ENCODE results near the gene MINPP1.
"Not testable (repeated sequence)": the region's sequence is repeated elsewhere in the genome, so short reads cannot be mapped to it uniquely, and the experiment has no call there.

The MINPP1 gene

DNA sequence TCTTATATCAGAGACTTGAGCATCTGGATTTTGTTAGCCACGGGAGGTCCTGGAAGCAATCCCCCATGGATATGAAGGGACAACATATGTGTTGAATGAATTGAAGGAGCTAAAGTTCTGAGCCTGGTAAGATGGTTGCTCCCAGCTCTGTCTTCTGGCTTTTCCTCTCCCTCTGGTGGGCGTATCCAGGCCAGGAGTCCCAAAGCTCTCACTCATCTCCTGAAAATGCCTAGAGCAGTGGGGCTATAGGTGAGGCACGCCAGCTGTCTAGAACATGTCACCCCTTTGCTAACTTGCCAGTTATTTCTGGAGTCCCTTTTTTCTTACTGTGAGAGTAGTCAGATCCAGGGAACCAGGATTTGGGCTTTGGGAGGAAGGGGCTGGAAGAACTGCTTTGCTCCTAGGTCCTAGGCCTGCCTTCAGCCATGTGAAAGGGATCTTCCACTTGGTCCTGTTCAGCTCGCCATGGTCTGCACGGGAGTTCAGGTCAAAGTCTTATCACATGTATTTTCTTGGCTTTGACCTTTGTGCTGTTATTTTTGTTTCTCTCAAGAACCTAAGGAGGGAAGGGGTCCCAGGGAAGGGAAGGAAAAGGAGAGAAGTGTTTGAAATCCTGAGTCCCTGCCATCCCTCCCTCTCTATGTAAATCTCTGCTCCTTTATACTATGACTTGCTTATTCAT is 73.6 kb downstream of the MINPP1 start:
- no peak for DNase-seq

GRCh38 chr10:87578842-87579401 is 74.2 kb downstream of the MINPP1 start:
- DNase-seq: no peak

- DNase-seq: no peak
Measured at GRCh38 chr10:87579563-87579962, 74.9 kb downstream of the MINPP1 start.

- no peak for DNase-seq
Measured at GRCh38 chr10:87580016-87580415, 75.3 kb downstream of the MINPP1 start.

DNA sequence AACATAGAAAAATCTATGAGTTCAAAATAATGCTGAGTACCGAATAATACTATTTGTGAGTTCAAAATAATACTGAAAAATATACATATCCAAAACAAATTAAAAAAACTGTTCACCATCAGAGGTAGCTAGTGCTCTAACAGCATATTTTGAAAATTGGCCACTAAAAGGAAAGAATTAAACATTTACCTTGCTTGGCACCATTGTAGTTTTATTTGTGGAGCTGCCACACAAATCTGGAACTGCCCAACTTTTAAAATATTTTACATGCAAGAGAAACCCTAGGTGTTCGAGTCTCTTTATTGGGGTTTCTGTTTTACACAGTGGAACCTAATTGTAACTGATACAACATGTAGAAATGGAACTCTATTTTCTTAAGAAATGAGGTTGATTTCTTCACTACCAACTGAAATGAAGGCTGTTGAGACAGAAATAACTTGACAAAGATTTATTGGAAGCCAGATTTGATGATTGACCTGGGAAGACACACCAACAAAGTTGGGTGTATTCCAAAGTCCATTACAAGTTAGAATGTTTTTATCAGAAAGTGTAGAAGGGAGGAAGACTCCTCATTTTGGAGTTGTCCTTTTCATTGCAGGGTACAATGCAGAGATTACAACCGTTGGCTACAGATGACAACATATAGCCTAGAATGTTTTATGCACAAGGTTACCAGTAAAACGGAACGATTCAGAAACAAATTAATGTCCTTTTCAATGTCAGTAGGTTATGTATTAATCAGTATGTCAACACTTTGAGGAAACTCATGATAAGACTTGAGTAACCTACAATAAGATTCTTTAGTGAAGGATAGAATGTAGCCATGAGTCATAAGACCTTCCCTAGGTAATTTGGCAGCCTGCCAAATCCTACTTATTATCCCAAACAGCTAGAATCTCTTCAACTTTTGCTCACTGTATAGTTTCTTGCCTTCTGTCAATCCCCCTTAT is 81.1 kb downstream of the MINPP1 start:
- no peak for DNase-seq

DNA sequence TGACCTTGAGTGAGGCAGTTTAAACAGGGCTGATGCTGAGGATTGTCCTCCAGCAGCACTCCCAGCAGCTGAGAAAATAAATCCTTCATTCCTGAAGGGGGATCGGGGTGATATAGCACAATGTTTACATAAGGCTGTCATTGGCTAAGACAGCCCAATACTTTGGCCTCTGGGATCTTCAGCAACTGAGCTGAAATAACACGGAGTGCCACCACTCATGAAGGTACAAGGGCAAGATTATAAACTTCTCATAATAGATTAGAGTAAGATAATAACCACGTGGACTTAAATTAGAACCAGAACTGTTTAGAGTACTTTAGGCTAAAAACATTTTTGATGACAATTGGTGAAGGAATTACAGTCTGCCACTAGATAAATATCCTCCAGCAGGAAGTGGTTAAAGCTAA is 85.0 kb downstream of the MINPP1 start:
- no peak for DNase-seq

DNA sequence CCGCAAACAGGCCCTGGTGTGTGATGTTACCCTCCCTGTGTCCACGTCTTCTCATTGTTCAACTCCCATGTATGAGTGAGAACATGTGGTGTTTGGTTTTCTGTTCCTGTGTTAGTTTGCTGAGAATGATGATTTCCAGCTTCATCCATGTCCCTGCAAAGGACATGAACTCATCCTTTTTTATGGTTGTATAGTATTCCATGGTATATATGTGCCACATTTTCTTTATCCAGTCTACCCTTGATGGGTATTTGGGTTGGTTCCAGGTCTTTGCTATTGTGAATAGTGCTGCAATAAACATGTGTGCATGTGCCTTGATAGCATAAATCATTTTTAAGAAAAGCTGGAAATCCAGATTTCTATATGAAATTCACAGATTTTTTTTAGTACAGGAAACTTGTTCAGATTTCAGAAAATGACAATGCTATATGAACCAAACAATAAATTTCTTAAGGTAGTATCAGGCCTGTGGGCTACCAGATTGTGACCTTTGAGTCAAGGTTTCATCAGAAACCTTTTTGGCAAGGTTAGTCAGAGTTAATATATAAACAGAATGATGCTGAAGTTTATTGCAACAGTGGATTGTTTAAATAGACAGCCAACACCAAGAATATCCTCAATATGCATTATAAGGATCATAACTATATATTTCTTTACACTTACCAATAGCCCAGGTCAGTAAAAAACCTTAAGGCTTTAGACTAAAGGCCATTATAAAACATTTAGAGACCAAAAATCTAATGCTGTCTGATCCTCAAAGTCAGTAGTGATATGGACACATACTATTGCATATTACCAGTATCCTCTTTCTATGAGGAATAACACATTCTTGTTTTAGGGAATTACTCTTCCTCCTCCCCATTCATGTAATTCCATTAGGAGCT is 86.3 kb downstream of the MINPP1 start:
- no peak for DNase-seq

- DNase-seq: no peak
Measured at GRCh38 chr10:87591589-87591886, 86.8 kb downstream of the MINPP1 start.

GRCh38 chr10:87592920-87593319 is 88.2 kb downstream of the MINPP1 start:
- DNase-seq: not testable (repeated sequence)

GRCh38 chr10:87593702-87594101 is 89.0 kb downstream of the MINPP1 start:
- DNase-seq: no peak

DNA sequence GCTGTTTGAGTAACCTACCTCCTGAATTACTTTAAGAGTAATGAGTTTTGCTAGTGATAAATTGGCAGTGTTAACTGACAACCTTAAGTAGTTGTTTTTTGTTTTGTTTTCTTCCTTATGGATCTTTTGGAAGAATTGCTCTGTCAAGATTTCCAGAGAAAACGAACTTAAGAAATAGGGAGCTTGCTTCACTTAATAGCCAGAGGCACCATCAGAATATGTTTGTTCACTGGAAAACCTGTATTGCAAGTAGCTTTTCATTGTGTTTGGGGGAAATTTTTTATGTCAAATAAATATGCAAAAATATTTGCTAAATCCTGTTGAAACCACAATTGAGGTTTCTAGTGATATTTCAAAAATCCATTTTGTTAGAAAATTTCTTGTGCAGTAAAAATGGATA is 89.5 kb downstream of the MINPP1 start:
- no peak for DNase-seq

DNA sequence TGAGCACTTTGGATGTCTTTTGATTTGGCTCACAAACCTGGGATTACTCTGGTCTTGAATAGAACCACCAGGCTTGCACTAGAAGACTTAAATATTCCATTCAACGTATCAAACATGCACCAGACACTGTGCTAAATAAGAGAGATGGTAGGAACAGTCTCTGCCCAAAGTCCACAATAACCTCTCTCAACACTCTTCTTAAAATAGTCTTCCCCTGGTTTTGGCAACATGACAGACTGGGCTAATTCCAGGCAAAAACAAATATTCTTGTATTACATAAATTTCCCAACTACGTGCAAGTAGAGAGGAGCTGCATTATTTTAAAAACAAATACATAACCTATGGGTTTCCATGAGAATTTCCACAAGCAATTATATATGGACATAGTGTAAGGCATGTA is 90.2 kb downstream of the MINPP1 start:
- no peak for DNase-seq

- no peak for DNase-seq
Measured at GRCh38 chr10:87596351-87596750, 91.7 kb downstream of the MINPP1 start.

DNA sequence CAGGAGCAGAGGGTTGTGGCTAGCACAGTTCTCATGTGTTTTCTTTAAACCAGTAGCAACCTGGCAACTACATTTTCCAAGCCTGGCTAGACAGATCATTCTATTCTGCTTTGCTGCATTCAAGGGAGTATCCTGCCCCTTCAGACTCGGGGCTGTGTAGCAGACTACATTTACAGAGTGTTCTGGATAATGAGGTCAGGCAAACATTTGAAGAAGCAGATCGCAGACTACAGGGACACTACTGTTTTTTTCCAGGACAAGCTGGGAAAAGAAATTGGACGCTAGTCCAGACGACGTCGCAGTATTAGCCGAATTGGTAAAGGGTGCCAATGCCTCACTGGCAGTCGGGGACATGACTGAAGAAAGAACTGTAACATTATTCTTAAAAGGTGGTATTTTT is 94.0 kb downstream of the MINPP1 start:
- no peak for DNase-seq

GRCh38 chr10:87600581-87600980 is 95.9 kb downstream of the MINPP1 start:
- DNase-seq: no peak
